ENCODE data around the gene COL24A1.
"Not testable (repeated sequence)": the region's sequence is repeated elsewhere in the genome, so short reads cannot be mapped to it uniquely, and the experiment has no call there.

Gene COL24A1

GRCh38 chr1:85743814-85744213 lies 412.8 kb downstream of the COL24A1 start:
- DNase-seq (ENCODE audit: insufficient read length) (no peak), FAIRE-seq (peak; percentile 48)

DNA sequence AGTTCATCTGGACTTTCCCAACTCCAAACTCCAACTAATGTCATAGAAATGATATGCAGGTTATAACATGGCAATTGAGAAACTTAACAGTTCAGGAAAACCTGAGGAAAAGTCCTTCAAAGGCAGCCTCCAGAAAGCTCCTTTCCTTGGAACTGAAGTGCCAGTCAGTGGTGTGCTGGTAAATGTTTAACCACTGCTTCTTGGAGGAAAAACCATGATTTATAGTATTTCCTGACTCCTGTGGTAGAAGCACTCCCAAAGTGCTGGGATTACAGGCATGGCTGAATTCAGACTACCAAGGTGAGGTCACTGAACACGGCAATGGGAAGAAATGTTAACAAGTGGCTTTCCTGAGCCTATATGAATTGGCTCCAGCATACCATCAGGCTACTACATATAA lies 421.6 kb downstream of the COL24A1 start:
- no peak for TF ChIP-seq POLR2A (IDR thresholded peaks at IDR 0.05; ENCODE audit: low read depth, low read length)
- DNase-seq (ENCODE audit: insufficient read length) (no peak), FAIRE-seq (no peak)

More at GRCh38 chr1:85743814-85744213, 412.8 kb downstream of the COL24A1 start:
- TF ChIP-seq POLR2A (IDR thresholded peaks at IDR 0.05; ENCODE audit: low read depth, low read length) = no peak
- TF ChIP-seq TAF1 (IDR thresholded peaks at IDR 0.05; ENCODE audit: borderline replicate concordance, low read depth, low read length) = no peak
- no peak for TF ChIP-seq POLR2AphosphoS5 (IDR thresholded peaks at IDR 0.05; ENCODE audit: low read depth, low read length)

DNA sequence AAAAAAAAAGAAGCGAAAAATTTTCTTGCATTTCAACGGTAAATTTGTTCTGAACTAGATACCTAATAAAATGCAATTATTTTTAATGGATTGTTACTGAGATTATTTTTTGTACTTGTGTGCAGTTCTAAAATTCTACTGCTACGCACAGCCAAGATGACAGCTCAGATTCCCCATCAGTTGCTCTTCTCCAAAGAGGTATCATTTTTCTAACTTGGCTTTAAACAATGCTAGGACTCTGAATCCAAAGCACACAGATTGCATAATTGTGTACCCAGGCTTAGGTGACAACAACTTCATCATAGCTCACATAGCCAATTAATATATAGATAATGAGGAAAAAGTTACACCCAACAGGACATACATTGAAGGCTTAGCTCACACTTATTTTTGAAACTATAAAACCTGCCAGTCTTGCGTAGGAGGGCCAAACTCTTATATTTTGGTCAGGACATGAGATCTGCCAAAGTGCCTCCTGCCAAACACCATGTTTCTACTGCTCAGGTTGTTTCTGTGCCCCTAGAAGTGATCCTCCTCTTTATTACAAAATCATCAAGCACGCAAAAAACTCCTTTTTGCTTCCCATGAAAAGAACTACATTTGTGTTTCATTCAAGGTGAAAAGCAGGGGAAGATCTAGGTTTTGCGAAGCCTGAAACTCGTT lies 437.8 kb downstream of the COL24A1 start:
- FAIRE-seq (no peak), DNase-seq (ENCODE audit: insufficient read length) (no peak)
- no peak for TF ChIP-seq POLR2A (IDR thresholded peaks at IDR 0.05; ENCODE audit: low read depth, low read length)
- no peak for TF ChIP-seq POLR2AphosphoS5 (IDR thresholded peaks at IDR 0.05; ENCODE audit: low read depth, low read length)

DNA sequence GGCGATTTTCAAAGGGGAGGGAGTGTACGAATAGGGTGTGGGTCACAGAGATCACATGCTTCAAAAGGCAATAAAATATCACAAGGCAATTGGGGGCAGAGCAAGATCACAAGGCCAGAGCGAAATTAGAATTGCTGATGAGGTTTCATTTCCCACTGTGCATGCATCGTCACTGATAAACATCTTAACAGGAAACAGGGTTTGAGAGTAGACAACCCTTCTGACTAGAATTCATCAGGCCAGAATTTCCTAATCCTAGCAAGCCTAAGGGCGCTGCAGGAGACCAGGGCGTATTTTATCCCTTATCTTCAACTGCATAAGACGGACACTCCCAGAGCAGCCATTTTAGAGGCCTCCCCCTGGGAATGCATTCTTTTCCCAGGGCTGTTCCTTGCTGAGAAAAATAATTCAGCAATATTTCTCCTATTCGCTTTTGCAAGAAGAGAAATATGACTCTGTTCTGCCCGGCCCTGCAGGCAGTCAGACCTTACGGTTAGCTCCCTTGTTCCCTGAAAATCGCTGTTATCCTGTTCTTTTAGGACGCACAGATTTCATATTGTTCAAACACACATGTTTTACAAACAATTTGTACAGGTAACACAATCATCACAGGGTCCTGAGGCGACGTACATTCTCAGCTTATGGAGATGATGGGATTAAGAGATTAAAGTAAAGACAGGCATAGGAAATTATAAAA lies 442.0 kb downstream of the COL24A1 start:
- FAIRE-seq; DNase-seq (ENCODE audit: insufficient read length): not testable (repeated sequence)

DNA sequence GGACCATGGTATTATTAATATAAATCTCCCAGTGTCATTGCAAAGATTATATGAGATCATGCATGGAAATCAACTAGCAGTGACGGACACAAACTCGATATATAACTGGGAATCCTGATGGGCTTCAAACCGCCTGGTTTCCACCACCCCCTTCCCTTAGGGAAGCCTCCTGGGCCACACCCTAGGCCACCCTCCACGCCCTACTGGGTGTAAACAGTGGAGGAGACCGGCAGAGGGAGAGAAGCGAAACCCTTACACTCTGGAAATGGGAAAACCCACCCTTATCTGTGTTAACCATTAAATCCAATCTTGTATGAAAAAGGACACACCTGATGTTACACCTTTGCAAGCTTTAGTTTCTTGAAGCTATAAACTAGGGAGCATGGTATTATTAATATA lies 447.7 kb downstream of the COL24A1 start:
- FAIRE-seq = no peak

DNA sequence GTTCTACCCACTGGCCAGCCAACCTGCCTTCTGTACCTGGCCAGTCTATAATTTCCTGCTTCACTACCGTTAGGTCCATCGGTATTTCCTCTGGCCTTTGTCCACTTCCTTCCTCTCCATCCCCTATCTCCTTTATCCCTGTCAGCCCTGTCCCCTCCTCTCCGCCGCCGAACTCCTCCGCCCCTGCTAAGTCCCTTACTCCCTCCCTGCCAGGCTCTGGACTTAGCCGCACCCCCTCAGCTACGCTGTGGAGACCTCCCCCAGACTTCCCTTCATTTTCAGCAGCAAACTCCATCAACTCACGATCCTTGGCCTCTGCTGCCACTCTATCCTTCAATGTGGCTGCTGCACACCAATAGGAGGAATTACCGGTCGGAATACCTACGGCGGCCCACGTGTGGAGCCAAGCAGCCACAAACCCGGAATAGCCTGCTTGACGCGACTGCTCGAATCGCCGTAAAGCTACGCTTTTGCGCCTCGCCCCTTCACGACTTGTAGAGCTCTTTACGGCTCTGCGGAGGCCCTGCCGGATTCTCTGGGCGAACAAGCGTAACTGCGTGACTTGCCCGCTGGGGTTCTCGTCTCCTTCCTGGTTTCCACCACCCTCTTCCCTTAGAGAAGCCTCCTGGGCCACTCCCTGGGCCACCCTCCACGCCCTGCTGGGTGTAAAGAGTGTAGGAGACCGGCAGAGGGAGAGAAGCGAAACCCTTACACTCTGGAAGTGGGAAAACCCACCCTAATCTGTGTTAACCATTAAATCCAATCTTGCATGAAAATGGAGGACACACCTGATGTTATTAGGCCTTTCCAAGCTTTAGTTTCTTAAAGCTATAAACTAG lies 448.4 kb downstream of the COL24A1 start, which contains the start of gene ZNHIT6:
Gene ZNHIT6 (minus strand): TSS at position 444 of the 839 bp plus-strand sequence. CDS start 149 bp downstream, at position 295.
- DNase-seq (ENCODE audit: insufficient read length) (peak; percentile 34), FAIRE-seq (peak; percentile 98)

More for the DNA sequence above, 447.7 kb downstream of the COL24A1 start:
- no peak for TF ChIP-seq POLR2AphosphoS5 (IDR thresholded peaks at IDR 0.05; ENCODE audit: low read depth, low read length)
- no peak for TF ChIP-seq TAF1 (IDR thresholded peaks at IDR 0.05; ENCODE audit: borderline replicate concordance, low read depth, low read length)
- TF ChIP-seq POLR2A (IDR thresholded peaks at IDR 0.05; ENCODE audit: low read depth, low read length) = no peak
- no peak for DNase-seq (ENCODE audit: insufficient read length)

DNA sequence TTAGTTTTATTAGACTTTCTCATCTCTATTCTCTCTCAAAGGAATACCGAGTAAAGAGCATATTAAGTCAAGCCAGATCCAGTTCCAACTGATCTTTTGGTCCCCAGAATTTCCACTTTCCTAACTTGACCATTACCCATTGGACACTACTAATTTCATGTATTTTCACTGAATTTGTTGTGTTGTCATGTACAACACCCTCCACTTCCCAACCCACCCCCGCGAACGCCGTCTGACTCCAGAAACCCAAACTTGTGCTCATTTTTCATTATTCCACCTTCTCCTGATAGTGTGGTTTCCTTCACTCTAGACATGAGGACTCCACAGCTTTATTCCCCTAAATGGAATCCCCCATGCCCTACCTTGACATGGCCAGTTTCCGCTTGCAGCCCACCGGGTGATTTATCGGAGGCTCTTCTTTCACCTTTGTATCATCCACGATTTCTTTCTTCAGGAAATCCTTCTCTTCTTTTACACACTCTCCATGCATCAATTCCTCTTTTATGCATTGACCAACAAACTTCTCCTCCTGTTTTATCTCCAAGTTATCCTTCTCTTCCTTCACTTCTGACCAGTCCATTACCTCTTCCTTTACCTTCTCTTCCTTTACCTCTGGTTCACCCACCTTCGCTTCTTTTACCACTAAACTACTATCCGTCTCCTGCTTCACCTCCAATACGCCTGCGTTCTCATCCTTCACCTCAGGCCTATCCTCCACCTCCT lies 449.1 kb downstream of the COL24A1 start:
- DNase-seq (ENCODE audit: insufficient read length) (no peak), FAIRE-seq (peak; percentile 9)
- TF ChIP-seq TAF1 (IDR thresholded peaks at IDR 0.05; ENCODE audit: borderline replicate concordance, low read depth, low read length) (no peak), POLR2A (IDR thresholded peaks at IDR 0.05; ENCODE audit: low read depth, low read length) (no peak), POLR2AphosphoS5 (IDR thresholded peaks at IDR 0.05; ENCODE audit: low read depth, low read length) (no peak)

More for the DNA sequence above, 448.4 kb downstream of the COL24A1 start, which contains the start of gene ZNHIT6:
- TF ChIP-seq TAF1 (IDR thresholded peaks at IDR 0.05; ENCODE audit: borderline replicate concordance, low read depth, low read length) (peak; percentile 81), POLR2AphosphoS5 (IDR thresholded peaks at IDR 0.05; ENCODE audit: low read depth, low read length) (peak; percentile 71; the same call in 1 of the 2 replicates), POLR2A (IDR thresholded peaks at IDR 0.05; ENCODE audit: low read depth, low read length) (peak; percentile 88)

- TF ChIP-seq TAF1 (IDR thresholded peaks at IDR 0.05; ENCODE audit: borderline replicate concordance, low read depth, low read length) (no peak), POLR2AphosphoS5 (IDR thresholded peaks at IDR 0.05; ENCODE audit: low read depth, low read length) (no peak), POLR2A (IDR thresholded peaks at IDR 0.05; ENCODE audit: low read depth, low read length) (no peak)
- DNase-seq (ENCODE audit: insufficient read length) = no peak
- no peak for FAIRE-seq
Observed at GRCh38 chr1:85705940-85706339, 450.6 kb downstream of the COL24A1 start.

DNA sequence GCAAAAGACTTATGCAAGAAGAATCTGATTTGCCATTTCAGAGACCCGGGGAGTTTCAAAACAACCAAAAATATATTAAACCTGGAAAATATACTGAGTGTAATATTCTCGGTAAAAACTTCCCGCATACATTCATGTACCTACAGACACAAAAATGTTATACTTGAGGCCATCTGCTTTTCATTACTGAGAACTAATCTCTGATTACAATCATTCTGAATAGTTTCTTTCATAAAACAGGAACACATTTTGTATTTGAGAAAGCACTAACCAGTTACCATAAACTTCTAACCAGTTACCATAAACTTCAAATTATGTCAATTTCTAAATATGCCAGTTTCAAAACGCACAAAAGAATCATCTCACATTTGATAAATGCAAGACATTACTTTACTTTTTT lies 456.1 kb downstream of the COL24A1 start:
- FAIRE-seq (no peak), DNase-seq (ENCODE audit: insufficient read length) (no peak)
- TF ChIP-seq TAF1 (IDR thresholded peaks at IDR 0.05; ENCODE audit: borderline replicate concordance, low read depth, low read length) = no peak
- no peak for TF ChIP-seq POLR2A (IDR thresholded peaks at IDR 0.05; ENCODE audit: low read depth, low read length)
- no peak for TF ChIP-seq POLR2AphosphoS5 (IDR thresholded peaks at IDR 0.05; ENCODE audit: low read depth, low read length)

DNA sequence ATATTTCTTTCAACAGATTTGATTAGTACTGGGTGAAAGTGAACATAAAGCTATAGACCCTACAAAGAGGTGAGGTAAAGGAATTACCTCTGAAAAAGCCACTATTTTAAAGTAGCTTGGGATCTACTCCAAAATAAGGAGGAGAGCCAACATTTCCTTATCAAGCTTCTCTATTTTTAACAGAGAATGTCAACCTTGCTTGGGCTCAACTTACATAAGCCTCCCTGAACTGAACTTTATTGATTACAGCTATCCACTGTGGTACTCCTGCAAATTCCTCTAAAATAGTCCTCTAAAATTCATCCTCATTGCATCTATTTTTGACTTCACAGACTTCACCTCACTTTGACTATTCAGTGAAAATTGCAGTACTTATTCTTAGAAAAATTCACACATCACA lies 458.7 kb downstream of the COL24A1 start:
- DNase-seq (ENCODE audit: insufficient read length) (no peak), FAIRE-seq (no peak)
- TF ChIP-seq POLR2A (IDR thresholded peaks at IDR 0.05; ENCODE audit: low read depth, low read length) (no peak), TAF1 (IDR thresholded peaks at IDR 0.05; ENCODE audit: borderline replicate concordance, low read depth, low read length) (no peak), POLR2AphosphoS5 (IDR thresholded peaks at IDR 0.05; ENCODE audit: low read depth, low read length) (no peak)

DNA sequence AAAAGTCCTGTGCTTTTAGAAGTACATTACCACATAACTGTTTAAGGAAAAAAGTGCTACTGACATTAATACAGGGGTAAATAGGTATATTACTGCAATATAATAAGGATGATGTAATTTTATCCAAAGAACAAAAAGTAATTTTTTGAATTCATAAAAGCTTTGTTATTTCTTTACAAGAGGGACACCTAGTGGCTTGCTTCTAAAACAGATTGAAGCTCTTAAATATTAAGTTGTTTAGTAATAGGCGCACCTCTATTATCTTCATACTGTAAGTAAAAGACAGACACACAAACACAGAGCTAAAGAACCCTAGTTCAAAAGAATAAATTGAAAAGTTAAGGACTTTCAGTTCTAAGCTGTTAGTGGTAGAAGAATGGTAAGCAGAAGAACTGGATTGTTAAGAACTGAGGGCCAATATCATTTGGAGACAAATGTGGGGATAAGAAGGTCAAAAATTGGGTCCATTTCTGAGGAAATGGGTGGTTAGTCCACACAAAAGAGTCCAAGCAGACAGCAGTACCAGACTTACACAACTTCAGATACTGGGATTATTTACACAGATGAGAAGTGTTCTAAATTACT lies 463.8 kb downstream of the COL24A1 start:
- no peak for FAIRE-seq

More for the DNA sequence above, 463.8 kb downstream of the COL24A1 start:
- no peak for DNase-seq (ENCODE audit: insufficient read length)
- TF ChIP-seq POLR2A (IDR thresholded peaks at IDR 0.05; ENCODE audit: low read depth, low read length) (no peak), POLR2AphosphoS5 (IDR thresholded peaks at IDR 0.05; ENCODE audit: low read depth, low read length) (no peak), TAF1 (IDR thresholded peaks at IDR 0.05; ENCODE audit: borderline replicate concordance, low read depth, low read length) (no peak)
